Esophagus squamous epithelium (tissue), 5 donors: ENCODE data around the gene TMEM11. TPM values are rescaled to one million over a fixed set of nuclear protein-coding genes. Genes with fewer than 3 reads are reported as not detected.
A peak's percentile ranks its signal among the peaks of the same experiment; 100 is the strongest.

Experiments
- DNase-seq: peaks from one replicate; lab custom pipeline; 2025; lab: John Stamatoyannopoulos, UW
- H3K27ac ChIP-seq, 4 donors: fragments of 200-600 bp; sonication (generic); one replicate each; pipeline ENCODE4 v1.5.1; 2016 to 2019; ENCODE audit warnings: mild to moderate bottlenecking in 1 of 4
- H3K27me3 ChIP-seq, 4 donors: fragments of 200-600 bp; sonication (generic); 1 replicate in 3 of 4; 2 replicates in 1 of 4; pipeline versions ENCODE4 v1.5.1 to v1.6.0; 2017 to 2021; ENCODE audit warnings: antibody characterized with exemption in 1 of 4
- H3K36me3 ChIP-seq, 3 donors: fragments of 200-600 bp; sonication (generic); one replicate each; pipeline ENCODE4 v1.5.1; 2016 to 2019
- H3K4me1 ChIP-seq, 3 donors: fragments of 200-600 bp; sonication (generic); one replicate each; pipeline ENCODE4 v1.5.1; 2017 to 2019
- H3K4me3 ChIP-seq, 4 donors: fragments of 200-600 bp; sonication (generic); 1 replicate in 3 of 4; 2 replicates in 1 of 4; pipeline ENCODE4 v1.5.1; 2016 to 2019; ENCODE audit warnings: mild to moderate bottlenecking in 2 of 4, moderate library complexity in 1 of 4
- H3K9me3 ChIP-seq, 3 donors: fragments of 200-600 bp; sonication (generic); one replicate each; pipeline ENCODE4 v1.5.1; 2016 to 2019
- POLR2A ChIP-seq, 4 donors: fragments of 450-650 bp; IDR thresholded peaks; one replicate each; pipeline ENCODE4 v1.6.1; 2017; ENCODE audit warnings: antibody characterized with exemption in 4 of 4, mild to moderate bottlenecking in 4 of 4, moderate library complexity in 3 of 4
- WGBS, 2 donors: methylation state at CpG; one replicate each; pipeline ENCODE4 v1.1.5; 2018; 5-methylcytosine and 5-hydroxymethylcytosine counted together
- intact Hi-C: fragments of 100-400 bp; cut with DNase I; formaldehyde crosslinking; loops from one replicate; pipeline ENCODE4 v1.15.0; 2022
- total RNA-seq, 4 donors: library from RNA; depleted of rRNA; stranded (reverse); fragments of >200 nt; gene quantifications; one replicate each; pipeline ENCODE4 v1.1.0, GENCODE V29; 2016
- TF ChIP-seq, protein P1 (sequence below), 6 experiments: fragments of 450-650 bp in 4 of 6; fragments of 200-600 bp in 2 of 6; sonication (generic) in 2 of 6; IDR thresholded peaks; one replicate each; pipeline ENCODE4 v1.5.1; 2016 to 2019; ENCODE audit warnings: antibody characterized with exemption in 6 of 6, mild to moderate bottlenecking in 4 of 6, moderate library complexity in 4 of 6
- donor health status: DM: yes; HTN: yes; CAD: no.

TMEM11 gene
- total RNA-seq, 4 donors from 2014 or later, result 17.8 to 29.0 (median 20.2) TPM

GRCh38 chr17:21208352-21208751 lies 5.6 kb downstream of the TMEM11 start:
- no peak for DNase-seq
- 75 to 84% methylated on average over 5 of the region's 7 CpGs for WGBS, 2 donors
- Histone ChIP-seq H3K27ac (no peak overlapping the region), H3K9me3 (no peaks in the 10 kb centered on the region), H3K27me3 (no peaks in the 10 kb centered on the region), H3K4me3 (no peak overlapping the region), H3K4me1 (peaks cover 38 to 81% (median 38%) of the 10 kb centered on the region in 3 donors), H3K36me3 (peaks cover 0 to 50% (median 0%) of the 10 kb centered on the region in 3 donors)
- TF ChIP-seq, protein P1, sequence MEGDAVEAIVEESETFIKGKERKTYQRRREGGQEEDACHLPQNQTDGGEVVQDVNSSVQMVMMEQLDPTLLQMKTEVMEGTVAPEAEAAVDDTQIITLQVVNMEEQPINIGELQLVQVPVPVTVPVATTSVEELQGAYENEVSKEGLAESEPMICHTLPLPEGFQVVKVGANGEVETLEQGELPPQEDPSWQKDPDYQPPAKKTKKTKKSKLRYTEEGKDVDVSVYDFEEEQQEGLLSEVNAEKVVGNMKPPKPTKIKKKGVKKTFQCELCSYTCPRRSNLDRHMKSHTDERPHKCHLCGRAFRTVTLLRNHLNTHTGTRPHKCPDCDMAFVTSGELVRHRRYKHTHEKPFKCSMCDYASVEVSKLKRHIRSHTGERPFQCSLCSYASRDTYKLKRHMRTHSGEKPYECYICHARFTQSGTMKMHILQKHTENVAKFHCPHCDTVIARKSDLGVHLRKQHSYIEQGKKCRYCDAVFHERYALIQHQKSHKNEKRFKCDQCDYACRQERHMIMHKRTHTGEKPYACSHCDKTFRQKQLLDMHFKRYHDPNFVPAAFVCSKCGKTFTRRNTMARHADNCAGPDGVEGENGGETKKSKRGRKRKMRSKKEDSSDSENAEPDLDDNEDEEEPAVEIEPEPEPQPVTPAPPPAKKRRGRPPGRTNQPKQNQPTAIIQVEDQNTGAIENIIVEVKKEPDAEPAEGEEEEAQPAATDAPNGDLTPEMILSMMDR (IDR thresholded peaks at IDR 0.05), result no peak
- no peak for TF ChIP-seq POLR2A (IDR thresholded peaks at IDR 0.05)
- intact Hi-C loops, result no loop called here

GRCh38 chr17:21204935-21205334 lies 9.0 kb downstream of the TMEM11 start:
- H3K4me1 ChIP-seq, result peaks cover 30 to 81% (median 39%) of the 10 kb centered on the region in 3 donors
- intact Hi-C loops, result no loop called here
- TF ChIP-seq, protein P1 (IDR thresholded peaks at IDR 0.05), result no peak
- no peak for TF ChIP-seq POLR2A (IDR thresholded peaks at IDR 0.05)

GRCh38 chr17:21202512-21202911 lies 11.4 kb downstream of the TMEM11 start:
- H3K4me3 ChIP-seq, result no peak overlapping the region
- peaks cover 0 to 47% (median 6%) of the 10 kb centered on the region in 3 donors for H3K36me3 ChIP-seq
- peaks cover 35 to 86% (median 36%) of the 10 kb centered on the region in 3 donors for H3K4me1 ChIP-seq
- WGBS, 2 donors, result no CpG with 5 or more reads among the region's 12 CpGs
- no peak for DNase-seq
- intact Hi-C loops, result no loop called here
- peak overlapping the region in 1 of 4 donors; percentile 78 for H3K27ac ChIP-seq
- TF ChIP-seq POLR2A (IDR thresholded peaks at IDR 0.05), result no peak
- H3K27me3 ChIP-seq, result no peaks in the 10 kb centered on the region
- no peaks in the 10 kb centered on the region for H3K9me3 ChIP-seq

More at GRCh38 chr17:21204935-21205334, 9.0 kb downstream of the TMEM11 start:
- Histone ChIP-seq H3K9me3 (no peaks in the 10 kb centered on the region), H3K27me3 (no peaks in the 10 kb centered on the region), H3K36me3 (peaks cover 0 to 57% (median 0%) of the 10 kb centered on the region in 3 donors), H3K4me3 (no peak overlapping the region), H3K27ac (no peak overlapping the region)
- 71 to 75% methylated on average over 3 to 5 of the region's 9 CpGs for WGBS, 2 donors
- no peak for DNase-seq

DNA sequence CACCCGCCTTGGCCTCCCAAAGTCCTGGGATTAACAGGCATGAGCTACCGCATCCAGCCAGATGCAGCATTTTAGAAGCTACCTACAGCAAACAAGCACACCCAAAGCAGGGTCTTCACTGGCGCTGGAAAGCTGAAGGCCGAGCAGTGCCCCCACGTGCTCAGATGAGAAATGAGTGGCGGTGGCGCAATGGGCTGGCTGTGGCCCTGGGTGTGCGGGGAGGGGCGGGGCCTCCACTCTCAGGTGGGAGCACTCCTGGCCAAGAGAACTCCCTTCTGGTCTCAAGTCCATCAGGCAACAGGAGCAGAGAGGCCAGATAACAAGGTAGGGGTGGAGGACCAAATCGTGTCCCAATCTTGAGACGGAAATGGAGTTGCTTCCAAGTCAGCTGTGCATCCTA lies 12.1 kb downstream of the TMEM11 start:
- 76% methylated on average over 5 of the region's 11 CpGs; no CpG with 5 or more reads in 1 of the 2 donors for whole genome bisulfite sequencing, 2 donors
- Histone ChIP-seq H3K36me3 (peaks cover 0 to 48% (median 7%) of the 10 kb centered on the region in 3 donors), H3K9me3 (no peaks in the 10 kb centered on the region), H3K27me3 (no peaks in the 10 kb centered on the region), H3K4me1 (peaks cover 35 to 92% (median 36%) of the 10 kb centered on the region in 3 donors), H3K4me3 (no peak overlapping the region), H3K27ac (peak overlapping the region in 3 of 4 donors; percentile 51 to 78 (median 71))
- TF ChIP-seq, protein P1 (IDR thresholded peaks at IDR 0.05), result no peak
- TF ChIP-seq POLR2A (IDR thresholded peaks at IDR 0.05), result no peak
- intact Hi-C loops, result no loop called here
- no peak for DNase-seq

- DNase-seq, result no peak
- no peak for TF ChIP-seq POLR2A (IDR thresholded peaks at IDR 0.05)
- TF ChIP-seq, protein P1 (IDR thresholded peaks at IDR 0.05), result no peak
- peak overlapping the region; percentile 29 to 78 (median 61) for H3K27ac ChIP-seq
- H3K4me1 ChIP-seq, result peaks cover 35 to 96% (median 42%) of the 10 kb centered on the region in 3 donors
- intact Hi-C loops, result no loop called here
- no peaks in the 10 kb centered on the region for H3K9me3 ChIP-seq
- H3K27me3 ChIP-seq, result no peaks in the 10 kb centered on the region
- 21 to 33% methylated on average over 5 of the region's 5 CpGs for WGBS, 2 donors
- H3K36me3 ChIP-seq, result peaks cover 0 to 46% (median 7%) of the 10 kb centered on the region in 3 donors
- H3K4me3 ChIP-seq, result no peak overlapping the region
Measured at GRCh38 chr17:21201298-21201595, 12.7 kb downstream of the TMEM11 start.
